GM10266 (cell line): Measurements from ENCODE around the gene PAK1.

Experiments used
- DNase-seq: peaks from one replicate; pipeline ENCODE4 v3.0.0; 2012; ENCODE audit errors: extremely low spot score
- TF ChIP-seq, protein P1 (sequence below): IDR thresholded peaks from 2 replicates; pipeline ENCODE4 v1.5.1; 2012; ENCODE audit warnings: mild to moderate bottlenecking, low read depth; ENCODE audit not compliant: control insufficient read depth, insufficient read depth; ENCODE audit errors: missing control alignments

Gene PAK1

DNA sequence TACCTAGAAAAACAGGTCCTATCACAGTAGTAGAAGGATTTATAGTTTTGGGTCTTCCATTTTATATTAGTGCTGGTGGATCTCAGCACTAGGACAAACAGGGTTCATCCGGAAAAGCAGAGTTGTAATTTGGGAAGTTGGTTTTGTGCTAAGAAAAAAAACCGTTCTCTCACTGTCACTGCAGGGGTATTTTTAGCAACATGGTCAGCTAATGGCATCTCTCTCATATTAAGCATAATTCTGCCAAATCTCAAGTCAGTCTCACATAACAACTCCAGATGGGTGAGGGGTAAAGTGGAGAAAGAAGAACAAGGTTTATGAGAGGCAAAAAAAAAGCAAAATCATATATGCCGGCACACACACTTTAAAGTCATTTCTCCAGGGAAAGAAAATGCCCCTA is 120.8 kb downstream of the PAK1 start:
- TF ChIP-seq, protein P1, sequence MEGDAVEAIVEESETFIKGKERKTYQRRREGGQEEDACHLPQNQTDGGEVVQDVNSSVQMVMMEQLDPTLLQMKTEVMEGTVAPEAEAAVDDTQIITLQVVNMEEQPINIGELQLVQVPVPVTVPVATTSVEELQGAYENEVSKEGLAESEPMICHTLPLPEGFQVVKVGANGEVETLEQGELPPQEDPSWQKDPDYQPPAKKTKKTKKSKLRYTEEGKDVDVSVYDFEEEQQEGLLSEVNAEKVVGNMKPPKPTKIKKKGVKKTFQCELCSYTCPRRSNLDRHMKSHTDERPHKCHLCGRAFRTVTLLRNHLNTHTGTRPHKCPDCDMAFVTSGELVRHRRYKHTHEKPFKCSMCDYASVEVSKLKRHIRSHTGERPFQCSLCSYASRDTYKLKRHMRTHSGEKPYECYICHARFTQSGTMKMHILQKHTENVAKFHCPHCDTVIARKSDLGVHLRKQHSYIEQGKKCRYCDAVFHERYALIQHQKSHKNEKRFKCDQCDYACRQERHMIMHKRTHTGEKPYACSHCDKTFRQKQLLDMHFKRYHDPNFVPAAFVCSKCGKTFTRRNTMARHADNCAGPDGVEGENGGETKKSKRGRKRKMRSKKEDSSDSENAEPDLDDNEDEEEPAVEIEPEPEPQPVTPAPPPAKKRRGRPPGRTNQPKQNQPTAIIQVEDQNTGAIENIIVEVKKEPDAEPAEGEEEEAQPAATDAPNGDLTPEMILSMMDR = no peak
- DNase-seq = no peak

DNA sequence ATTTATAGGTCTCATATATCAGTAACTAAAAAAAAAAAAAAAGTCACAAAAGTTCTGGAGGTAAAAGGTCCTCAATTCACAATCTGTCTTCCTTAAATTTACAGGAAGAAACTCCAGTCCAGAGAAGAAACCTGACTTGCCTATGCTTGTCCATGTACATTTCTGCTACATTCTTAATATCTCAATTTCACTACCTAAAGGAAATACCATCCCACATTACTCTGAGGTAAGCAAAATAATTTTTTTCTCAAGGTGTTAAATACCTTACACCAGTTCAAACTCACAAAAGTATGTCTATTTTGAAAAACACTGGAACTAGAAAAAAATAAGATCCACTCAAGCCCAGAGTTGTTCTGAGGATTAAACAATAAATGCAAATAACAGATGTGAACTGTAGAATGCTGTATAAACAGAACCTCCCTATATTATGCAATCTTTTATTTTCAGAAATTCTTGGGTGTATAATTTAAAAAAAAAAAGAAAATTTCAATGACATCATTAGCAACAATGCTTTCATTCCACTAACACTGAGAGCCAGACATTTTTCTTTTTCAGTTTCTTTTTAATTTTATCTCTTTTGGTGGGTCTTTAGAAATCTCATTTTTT is 122.5 kb downstream of the PAK1 start:
- DNase-seq = no peak
- TF ChIP-seq, protein P1 = no peak

DNA sequence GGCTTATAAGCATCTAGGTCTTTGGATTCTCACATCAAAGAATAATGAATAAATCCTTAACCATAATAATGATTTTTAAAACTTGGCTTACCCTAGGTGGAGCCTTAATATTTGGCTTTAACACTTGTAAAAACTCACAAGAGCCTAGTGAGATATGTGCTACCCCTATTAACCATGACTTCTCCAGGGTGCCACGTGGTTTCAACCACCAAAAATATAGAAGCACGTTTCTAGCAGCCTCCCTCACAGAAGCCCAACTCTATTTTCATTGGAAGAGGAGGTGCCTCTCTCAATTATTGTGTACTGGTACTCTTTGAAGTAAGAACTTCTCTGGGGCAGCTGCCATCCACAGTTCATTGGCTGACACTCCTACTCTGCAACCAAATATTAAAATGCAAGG is 125.9 kb downstream of the PAK1 start:
- DNase-seq = no peak
- TF ChIP-seq, protein P1 = no peak

DNA sequence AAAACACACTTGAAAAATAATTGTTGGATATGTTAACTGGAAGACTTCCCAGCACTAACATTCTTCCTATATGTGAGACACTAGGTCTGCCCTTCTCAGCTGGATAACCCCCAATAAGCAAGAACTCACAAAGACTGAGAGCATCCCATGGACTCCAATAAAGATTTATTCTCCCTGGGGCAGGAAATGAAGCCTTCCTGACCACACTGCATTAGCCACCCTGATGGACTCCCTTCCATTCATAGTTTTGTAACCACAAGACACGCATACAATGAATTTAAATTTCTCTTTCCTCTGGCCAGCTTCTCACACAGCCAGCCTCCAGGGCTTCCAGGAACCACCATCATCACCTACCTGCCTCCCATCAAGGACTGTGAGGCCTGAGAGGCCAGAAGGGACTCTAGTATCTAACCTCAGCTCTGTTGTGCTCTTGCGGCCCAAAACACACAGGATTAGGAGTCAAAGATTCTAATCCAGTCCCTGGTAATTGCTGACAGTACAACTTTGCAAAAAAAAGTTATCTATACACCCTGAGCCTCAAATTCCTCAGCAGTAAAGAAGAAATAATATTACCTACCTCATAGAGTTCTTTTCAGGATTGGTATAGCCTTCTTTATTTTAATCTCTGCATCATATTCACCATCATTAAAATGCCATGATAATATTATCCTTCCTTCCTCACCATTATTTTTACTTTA is 126.8 kb downstream of the PAK1 start:
- TF ChIP-seq, protein P1 = no peak
- no peak for DNase-seq

DNA sequence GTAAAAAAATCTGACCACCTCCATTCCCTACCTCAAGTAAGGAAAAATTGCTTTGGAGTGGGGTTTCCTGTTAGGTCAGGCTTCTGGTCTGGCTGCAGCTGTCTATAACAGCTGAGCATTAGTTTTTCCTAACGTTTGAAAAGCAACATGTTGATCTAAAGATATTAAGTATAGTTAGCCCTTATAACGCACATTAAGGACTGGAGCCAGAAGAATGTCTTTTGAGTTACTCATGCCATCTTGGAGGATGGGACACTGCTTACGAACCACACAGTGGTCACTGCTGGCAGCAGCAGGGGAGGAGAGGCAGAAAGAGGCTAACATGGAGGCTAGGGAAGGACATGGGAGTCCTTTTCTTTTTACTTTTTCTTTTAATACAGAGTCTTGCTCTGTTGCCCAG is 128.3 kb downstream of the PAK1 start:
- TF ChIP-seq, protein P1 = no peak
- DNase-seq = no peak

DNA sequence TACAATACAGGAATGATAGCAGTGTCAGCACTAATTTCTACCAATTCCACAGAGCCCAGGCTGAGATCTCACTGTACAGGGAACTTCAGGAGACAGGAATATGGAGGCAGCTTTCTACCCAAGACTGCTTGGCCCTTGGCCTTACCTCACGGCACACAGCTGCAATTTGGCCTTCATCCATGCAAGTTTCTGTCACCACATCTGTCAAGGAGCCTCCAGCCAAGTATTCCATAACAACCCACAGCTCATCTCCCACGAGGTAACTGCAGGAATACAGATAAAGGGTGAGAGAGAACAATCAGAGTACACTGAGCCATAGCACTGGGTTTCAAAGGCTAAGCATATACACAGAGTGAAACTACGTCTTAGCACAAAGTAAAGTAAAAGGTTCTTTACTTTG is 133.4 kb downstream of the PAK1 start:
- no peak for DNase-seq
- TF ChIP-seq, protein P1 = no peak

DNA sequence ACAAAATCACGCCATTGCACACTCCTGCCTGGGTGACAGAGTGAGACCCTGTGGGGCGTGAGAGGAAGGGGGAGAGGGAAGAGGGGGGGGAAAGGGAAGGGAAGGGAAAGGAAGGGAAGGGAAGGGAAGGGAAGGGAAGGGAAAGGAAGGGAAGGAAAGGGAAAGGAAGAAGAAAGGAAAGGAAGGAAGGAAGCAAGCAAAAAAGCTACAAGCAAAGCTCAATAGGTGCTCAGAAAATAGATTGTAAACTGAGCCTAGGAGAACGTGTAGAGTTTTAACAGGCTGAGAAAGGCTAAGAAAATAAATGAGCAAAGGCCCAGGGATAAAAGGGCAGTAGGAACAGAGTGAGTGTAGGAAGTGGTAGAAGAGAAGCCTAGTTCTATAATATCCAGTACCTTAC is 141.6 kb downstream of the PAK1 start:
- TF ChIP-seq, protein P1 = no peak
- DNase-seq = no peak
